Nephron (organoid): ENCODE measurements around the gene PRKD1.

Experiments used
- H3K27ac Mint-ChIP-seq, 3 experiments: 2 replicates each; pipeline ENCODE4 v1.8.0; 2020; ENCODE audit warnings: mixed read lengths in 3 of 3, mild to moderate bottlenecking in 2 of 3, moderate library complexity in 1 of 3
- H3K27me3 Mint-ChIP-seq: 2 replicates; pipeline ENCODE4 v1.8.0; 2021; ENCODE audit warnings: low read depth, mild to moderate bottlenecking, moderate library complexity, mixed read lengths
- H3K36me3 Mint-ChIP-seq: 2 replicates; pipeline ENCODE4 v1.8.0; 2020; ENCODE audit warnings: low read depth, mixed read lengths
- H3K4me1 Mint-ChIP-seq: 2 replicates; pipeline ENCODE4 v1.8.0; 2020; ENCODE audit warnings: mixed read lengths
- H3K4me3 Mint-ChIP-seq, 3 experiments: 2 replicates each; pipeline ENCODE4 v1.8.0; 2020; ENCODE audit warnings: mild to moderate bottlenecking in 3 of 3, mixed read lengths in 3 of 3, moderate library complexity in 2 of 3
- H3K9me3 Mint-ChIP-seq: 2 replicates; pipeline ENCODE4 v1.8.0; 2020; ENCODE audit warnings: mixed read lengths
- TF ChIP-seq, protein P1 (sequence below), 3 experiments: fragments of 200-600 bp; sonication (generic); IDR thresholded peaks; one replicate each; pipeline ENCODE4 v1.5.0; 2021; ENCODE audit warnings: antibody characterized with exemption in 3 of 3; ENCODE audit not compliant: unreplicated experiment in 3 of 3

PRKD1 gene

DNA sequence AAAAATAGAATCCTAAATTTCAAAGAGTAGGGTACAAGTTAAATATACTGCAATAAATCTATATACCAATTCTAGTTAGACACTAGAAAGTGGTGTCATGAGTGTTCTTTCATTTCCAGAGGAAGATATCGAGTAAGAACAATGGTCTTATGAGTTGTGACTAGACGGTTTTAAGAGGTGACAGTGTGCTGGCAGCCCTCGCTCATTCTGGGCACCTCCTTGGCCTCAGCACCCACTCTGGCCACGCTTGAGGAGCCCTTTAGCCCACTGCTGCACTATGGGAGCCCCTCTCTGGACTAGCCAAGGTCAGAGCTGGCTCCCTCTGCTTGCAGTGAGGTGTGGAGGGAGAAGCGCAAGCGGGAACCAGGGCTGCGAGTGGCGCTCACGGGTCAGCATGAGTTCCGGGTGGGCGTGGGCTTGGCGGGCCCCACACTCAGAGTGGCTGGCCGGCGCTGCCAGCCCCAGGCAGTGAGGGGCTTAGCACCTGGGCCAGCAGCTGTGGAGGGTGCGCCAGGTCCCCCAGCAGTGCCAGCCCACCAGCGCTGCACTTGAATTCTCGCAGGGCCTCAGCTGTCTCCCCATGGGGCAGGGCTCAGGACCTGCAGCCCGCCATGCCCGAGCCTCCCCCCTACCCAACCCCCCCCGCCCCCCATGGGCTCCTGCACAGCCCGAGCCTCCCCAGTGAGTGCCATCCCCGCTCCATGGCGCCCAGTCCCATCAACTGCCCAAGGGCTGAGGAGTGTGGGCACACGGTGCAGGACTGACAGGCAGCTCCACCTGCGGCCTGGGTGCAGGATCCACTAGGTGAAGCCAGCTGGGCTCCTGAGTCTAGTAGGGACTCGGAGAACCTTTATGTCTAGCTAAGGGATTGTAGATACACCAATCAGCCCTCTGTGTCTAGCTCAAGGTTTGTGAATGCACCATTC, 18.7 kb downstream of the PRKD1 start:
- no peaks in the 10 kb centered on the region for H3K27me3 Mint-ChIP-seq
- peaks cover 24% of the 10 kb centered on the region for H3K4me1 Mint-ChIP-seq
- TF ChIP-seq, protein P1, sequence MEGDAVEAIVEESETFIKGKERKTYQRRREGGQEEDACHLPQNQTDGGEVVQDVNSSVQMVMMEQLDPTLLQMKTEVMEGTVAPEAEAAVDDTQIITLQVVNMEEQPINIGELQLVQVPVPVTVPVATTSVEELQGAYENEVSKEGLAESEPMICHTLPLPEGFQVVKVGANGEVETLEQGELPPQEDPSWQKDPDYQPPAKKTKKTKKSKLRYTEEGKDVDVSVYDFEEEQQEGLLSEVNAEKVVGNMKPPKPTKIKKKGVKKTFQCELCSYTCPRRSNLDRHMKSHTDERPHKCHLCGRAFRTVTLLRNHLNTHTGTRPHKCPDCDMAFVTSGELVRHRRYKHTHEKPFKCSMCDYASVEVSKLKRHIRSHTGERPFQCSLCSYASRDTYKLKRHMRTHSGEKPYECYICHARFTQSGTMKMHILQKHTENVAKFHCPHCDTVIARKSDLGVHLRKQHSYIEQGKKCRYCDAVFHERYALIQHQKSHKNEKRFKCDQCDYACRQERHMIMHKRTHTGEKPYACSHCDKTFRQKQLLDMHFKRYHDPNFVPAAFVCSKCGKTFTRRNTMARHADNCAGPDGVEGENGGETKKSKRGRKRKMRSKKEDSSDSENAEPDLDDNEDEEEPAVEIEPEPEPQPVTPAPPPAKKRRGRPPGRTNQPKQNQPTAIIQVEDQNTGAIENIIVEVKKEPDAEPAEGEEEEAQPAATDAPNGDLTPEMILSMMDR (IDR thresholded peaks at IDR 0.05; ENCODE audit: unreplicated experiment in 3 of 3) = no peak
- peak overlapping the region in 1 of 3 experiments; percentile 35 for H3K27ac Mint-ChIP-seq
- peaks cover 2% of the 10 kb centered on the region for H3K36me3 Mint-ChIP-seq
- H3K4me3 Mint-ChIP-seq = no peak overlapping the region
- H3K9me3 Mint-ChIP-seq = no peaks in the 10 kb centered on the region

DNA sequence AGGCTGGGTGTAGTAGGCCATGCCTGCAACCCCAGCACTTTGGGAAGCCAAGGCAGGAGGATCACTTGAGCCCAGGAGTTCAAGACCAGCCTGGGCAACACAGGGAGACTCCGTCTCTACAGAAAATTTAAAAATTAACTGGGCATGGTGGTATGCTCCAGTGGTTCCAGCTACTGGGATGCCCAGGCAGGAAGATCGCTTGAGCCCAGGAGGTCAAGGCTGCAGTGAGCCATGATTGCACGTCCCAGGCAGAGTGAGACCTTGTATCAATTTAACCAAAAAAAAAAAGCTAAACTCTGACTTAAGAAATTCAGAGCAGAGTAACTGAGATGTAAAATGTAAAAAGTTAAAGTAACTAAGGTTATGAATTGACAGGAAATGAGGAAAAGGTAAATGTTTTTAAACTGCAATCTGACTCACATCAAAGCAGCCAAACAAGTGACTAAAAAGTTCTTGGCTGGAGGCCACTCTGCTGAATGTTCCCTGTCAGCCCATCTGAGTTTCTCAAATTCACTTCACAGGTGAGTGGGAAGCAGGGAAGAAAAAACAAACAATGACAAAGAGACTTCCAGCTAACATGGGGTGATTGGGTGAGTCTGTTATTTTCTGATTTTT, 21.3 kb downstream of the PRKD1 start:
- Mint-ChIP-seq H3K36me3 (no peaks in the 10 kb centered on the region), H3K27me3 (no peaks in the 10 kb centered on the region), H3K27ac (peak overlapping the region; percentile 64 to 94 (median 73)), H3K4me1 (peaks cover 8% of the 10 kb centered on the region), H3K4me3 (no peak overlapping the region), H3K9me3 (no peaks in the 10 kb centered on the region)
- TF ChIP-seq, protein P1 (IDR thresholded peaks at IDR 0.05; ENCODE audit: unreplicated experiment in 3 of 3) = no peak

DNA sequence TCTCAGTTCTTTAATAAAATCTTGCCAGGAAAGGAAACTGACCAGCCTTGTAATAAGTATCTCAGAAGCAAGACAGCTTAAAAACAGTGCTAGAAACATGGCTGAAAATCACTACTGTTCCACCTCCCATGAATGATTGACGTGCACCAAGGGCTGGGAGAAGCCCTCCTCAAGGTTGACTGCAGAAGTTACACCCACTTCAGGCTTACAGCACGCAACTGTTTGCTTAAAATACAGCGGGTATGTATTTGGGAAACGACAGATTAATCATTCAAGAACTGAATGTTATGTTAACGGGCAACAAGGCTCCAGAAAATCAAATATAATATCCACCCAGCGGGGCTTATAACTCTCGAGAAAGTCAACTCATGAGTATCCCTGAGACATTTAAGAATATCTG, 22.1 kb downstream of the PRKD1 start:
- Mint-ChIP-seq H3K4me1 (peaks cover 7% of the 10 kb centered on the region), H3K36me3 (no peaks in the 10 kb centered on the region), H3K4me3 (no peak overlapping the region), H3K27ac (peak overlapping the region; percentile 86 to 94 (median 94)), H3K27me3 (no peaks in the 10 kb centered on the region), H3K9me3 (no peaks in the 10 kb centered on the region)
- TF ChIP-seq, protein P1 (IDR thresholded peaks at IDR 0.05; ENCODE audit: unreplicated experiment in 3 of 3) = no peak

DNA sequence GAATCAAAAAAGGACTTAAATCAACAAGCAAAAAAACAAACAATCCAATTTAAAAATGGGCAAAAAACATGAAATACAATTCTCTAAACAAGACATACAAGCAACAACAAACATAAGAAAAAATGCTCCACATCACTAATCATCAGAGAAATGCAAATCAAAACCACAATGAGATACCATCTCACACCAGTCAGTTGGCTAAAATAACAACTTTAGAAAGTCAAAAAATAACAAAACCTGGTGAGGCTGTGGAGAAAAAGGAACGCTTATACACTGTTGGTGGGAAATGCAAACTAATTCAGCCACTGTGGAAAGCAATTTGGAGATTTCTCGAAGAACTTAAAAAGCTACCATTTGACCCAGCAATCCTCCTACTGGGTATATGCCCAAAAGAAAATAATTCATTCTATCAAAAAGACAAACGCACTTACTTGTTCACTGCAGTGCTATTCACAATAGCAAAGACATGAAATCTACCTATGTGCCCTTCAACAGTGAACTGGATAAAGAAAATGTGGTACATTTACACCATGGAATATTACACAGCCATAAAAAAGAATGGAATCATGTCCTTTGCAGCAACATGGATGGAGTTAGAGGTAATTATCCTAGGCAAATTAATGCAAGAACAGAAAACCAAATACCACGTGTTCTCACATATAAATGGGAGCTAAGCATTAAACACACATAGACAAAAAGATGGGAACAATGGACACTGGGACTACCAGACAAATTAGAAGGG, 26.9 kb downstream of the PRKD1 start:
- Mint-ChIP-seq H3K27me3 (no peaks in the 10 kb centered on the region), H3K9me3 (no peaks in the 10 kb centered on the region), H3K4me1 (peaks cover 5% of the 10 kb centered on the region), H3K27ac (no peak overlapping the region), H3K36me3 (no peaks in the 10 kb centered on the region), H3K4me3 (no peak overlapping the region)
- TF ChIP-seq, protein P1 (IDR thresholded peaks at IDR 0.05; ENCODE audit: unreplicated experiment in 3 of 3) = no peak

DNA sequence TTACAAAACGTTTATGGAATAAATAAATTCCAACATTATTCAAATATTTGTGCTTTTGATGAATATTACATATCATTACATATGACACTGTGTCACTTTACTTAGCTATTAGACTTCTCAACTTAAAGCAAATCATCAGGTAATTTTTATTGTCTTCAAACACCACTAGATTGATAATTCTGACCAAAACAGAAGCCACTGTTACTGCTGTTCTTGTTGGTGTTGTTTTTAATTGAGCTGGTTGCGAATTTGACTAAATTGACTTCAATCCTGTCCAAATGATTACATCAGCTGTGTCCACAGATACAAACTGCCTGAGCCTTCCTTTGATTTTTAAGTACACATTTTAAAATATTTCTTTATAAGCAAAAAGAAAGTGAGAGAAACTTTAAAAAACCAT, 29.2 kb downstream of the PRKD1 start:
- TF ChIP-seq, protein P1 (IDR thresholded peaks at IDR 0.05; ENCODE audit: unreplicated experiment in 3 of 3) = no peak
- H3K4me1 Mint-ChIP-seq = no peaks in the 10 kb centered on the region
- no peaks in the 10 kb centered on the region for H3K27me3 Mint-ChIP-seq
- no peaks in the 10 kb centered on the region for H3K9me3 Mint-ChIP-seq
- no peak overlapping the region for H3K4me3 Mint-ChIP-seq
- no peak overlapping the region for H3K27ac Mint-ChIP-seq
- no peaks in the 10 kb centered on the region for H3K36me3 Mint-ChIP-seq
